ENCODE results near the gene LGI2.

The LGI2 gene

GRCh38 chr4:24973404-24973746 is 57.4 kb downstream of the LGI2 start:
- no peaks in the 10 kb centered on the region for H3K9me3 ChIP-seq (replicated peaks; ENCODE audit: insufficient read depth, low read length)
- H2AFZ ChIP-seq (ENCODE audit: low read length): no peak overlapping the region
- no peak overlapping the region for H3K9ac ChIP-seq (ENCODE audit: low read length)
- no peak overlapping the region for H3K4me3 ChIP-seq (ENCODE audit: low read length)
- H3F3A ChIP-seq (ENCODE audit: insufficient read depth, low read length): no peaks in the 10 kb centered on the region
- H4K20me1 ChIP-seq (ENCODE audit: insufficient read depth, low read length): no peaks in the 10 kb centered on the region
- TF ChIP-seq EZH2 (optimal IDR thresholded peaks at IDR 0.05; ENCODE audit: low read depth, low read length) (no peak), CTCF (IDR thresholded peaks at IDR 0.05; ENCODE audit: low read length) (no peak), EZH2phosphoT487 (IDR thresholded peaks at IDR 0.05; ENCODE audit: low read length) (no peak)
- H3K9me2 ChIP-seq (replicated peaks; ENCODE audit: insufficient read depth, low read length): no peaks in the 10 kb centered on the region
- no peaks in the 10 kb centered on the region for H3K79me2 ChIP-seq (ENCODE audit: low read length)
- no peak overlapping the region for H3K4me2 ChIP-seq (ENCODE audit: low read depth, low read length)
- peaks cover 1% of the 10 kb centered on the region for H3K4me1 ChIP-seq (ENCODE audit: low read length)
- no peaks in the 10 kb centered on the region for H3K27me3 ChIP-seq (replicated peaks; ENCODE audit: insufficient read depth, low read length)
- no peaks in the 10 kb centered on the region for H3K36me3 ChIP-seq (replicated peaks; ENCODE audit: insufficient read depth, low read length)
- DNase-seq: no peak
- H3K27ac ChIP-seq (ENCODE audit: low read length): no peak overlapping the region

- Histone ChIP-seq H3K9me3 (replicated peaks; ENCODE audit: insufficient read depth, low read length) (no peaks in the 10 kb centered on the region), H3K4me3 (ENCODE audit: low read length) (no peak overlapping the region), H3K79me2 (ENCODE audit: low read length) (no peaks in the 10 kb centered on the region), H3K4me2 (ENCODE audit: low read depth, low read length) (no peak overlapping the region), H3K9ac (ENCODE audit: low read length) (no peak overlapping the region), H2AFZ (ENCODE audit: low read length) (no peak overlapping the region), H3F3A (ENCODE audit: insufficient read depth, low read length) (no peaks in the 10 kb centered on the region), H3K9me2 (replicated peaks; ENCODE audit: insufficient read depth, low read length) (no peaks in the 10 kb centered on the region), H3K36me3 (replicated peaks; ENCODE audit: insufficient read depth, low read length) (no peaks in the 10 kb centered on the region), H3K27me3 (replicated peaks; ENCODE audit: insufficient read depth, low read length) (no peaks in the 10 kb centered on the region), H4K20me1 (ENCODE audit: insufficient read depth, low read length) (no peaks in the 10 kb centered on the region), H3K27ac (ENCODE audit: low read length) (no peak overlapping the region), H3K4me1 (ENCODE audit: low read length) (peaks cover 7% of the 10 kb centered on the region; the same call in 1 of the 2 replicates)
- no peak for TF ChIP-seq CTCF (IDR thresholded peaks at IDR 0.05; ENCODE audit: low read length)
- no peak for TF ChIP-seq EZH2 (optimal IDR thresholded peaks at IDR 0.05; ENCODE audit: low read depth, low read length)
- DNase-seq: no peak
These were observed 59.6 kb downstream of the LGI2 start for GRCh38 chr4:24971192-24971591.

DNA sequence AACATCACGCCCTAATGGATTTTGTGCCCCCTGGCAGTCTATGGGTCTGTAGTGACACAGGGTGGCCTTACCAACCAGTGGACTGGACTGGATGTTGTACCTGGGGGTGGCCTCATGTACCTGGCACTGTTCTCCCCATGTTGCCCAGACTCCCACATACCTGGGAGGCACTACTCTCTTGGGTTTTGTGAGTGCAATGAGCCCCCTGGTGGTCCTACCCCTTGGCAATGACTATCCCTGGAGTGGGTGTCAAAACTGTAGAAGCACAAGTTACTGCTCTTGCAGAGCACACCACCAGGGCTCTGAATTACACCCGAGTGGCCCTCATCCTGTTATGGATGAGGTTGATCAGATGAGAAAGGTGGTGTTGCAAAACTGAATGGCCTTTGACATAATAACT is 60.1 kb downstream of the LGI2 start:
- Histone ChIP-seq H3K4me3 (ENCODE audit: low read length) (no peak overlapping the region), H3K9ac (ENCODE audit: low read length) (no peak overlapping the region), H4K20me1 (ENCODE audit: insufficient read depth, low read length) (no peaks in the 10 kb centered on the region), H2AFZ (ENCODE audit: low read length) (no peak overlapping the region), H3F3A (ENCODE audit: insufficient read depth, low read length) (no peaks in the 10 kb centered on the region), H3K9me3 (replicated peaks; ENCODE audit: insufficient read depth, low read length) (no peaks in the 10 kb centered on the region), H3K4me1 (ENCODE audit: low read length) (peaks cover 7% of the 10 kb centered on the region; the same call in 1 of the 2 replicates), H3K27ac (ENCODE audit: low read length) (no peak overlapping the region), H3K9me2 (replicated peaks; ENCODE audit: insufficient read depth, low read length) (no peaks in the 10 kb centered on the region), H3K36me3 (replicated peaks; ENCODE audit: insufficient read depth, low read length) (no peaks in the 10 kb centered on the region), H3K27me3 (replicated peaks; ENCODE audit: insufficient read depth, low read length) (no peaks in the 10 kb centered on the region), H3K4me2 (ENCODE audit: low read depth, low read length) (no peak overlapping the region), H3K79me2 (ENCODE audit: low read length) (no peaks in the 10 kb centered on the region)
- TF ChIP-seq CTCF (IDR thresholded peaks at IDR 0.05; ENCODE audit: low read length): no peak
- no peak for TF ChIP-seq EZH2 (optimal IDR thresholded peaks at IDR 0.05; ENCODE audit: low read depth, low read length)
- no peak for TF ChIP-seq EZH2phosphoT487 (IDR thresholded peaks at IDR 0.05; ENCODE audit: low read length)
- DNase-seq: no peak

Measured in MM.1S (cell line).